Gastroesophageal sphincter (tissue), 3 donors: ENCODE measurements around the gene LLGL1.

Source experiments
- CTCF ChIP-seq, 4 experiments: fragments of 200-600 bp in 2 of 4; fragments of 450-650 bp in 2 of 4; sonication (generic) in 1 of 4; IDR thresholded peaks; one replicate each; pipeline ENCODE4 v1.5.1; 2017 to 2019; ENCODE audit warnings: antibody characterized with exemption in 4 of 4, mild to moderate bottlenecking in 2 of 4, moderate library complexity in 2 of 4
- EP300 ChIP-seq: sonication (generic); formaldehyde crosslinking; IDR thresholded peaks from one replicate; pipeline ENCODE4 v1.6.1; 2017; ENCODE audit warnings: antibody characterized with exemption, mild to moderate bottlenecking
- POLR2A ChIP-seq, 2 donors: fragments of 450-650 bp; IDR thresholded peaks; one replicate each; pipeline ENCODE4 v1.6.1; 2017; ENCODE audit warnings: antibody characterized with exemption in 2 of 2, mild to moderate bottlenecking in 2 of 2, moderate library complexity in 1 of 2

GRCh38 chr17:18233803-18234518 lies 8.5 kb downstream of the LLGL1 start:
- no peak for TF ChIP-seq POLR2A (IDR thresholded peaks at IDR 0.05)
- TF ChIP-seq CTCF (IDR thresholded peaks at IDR 0.05), result no peak
- TF ChIP-seq EP300, result no peak
